ENCODE data around the gene LCE2B. TPM values are rescaled to one million over a fixed set of nuclear protein-coding genes. Genes with fewer than 3 reads are reported as not detected.
"Not testable (repeated sequence)": the region's sequence is repeated elsewhere in the genome, so short reads cannot be mapped to it uniquely, and the experiment has no call there.

The LCE2B gene, protein sequence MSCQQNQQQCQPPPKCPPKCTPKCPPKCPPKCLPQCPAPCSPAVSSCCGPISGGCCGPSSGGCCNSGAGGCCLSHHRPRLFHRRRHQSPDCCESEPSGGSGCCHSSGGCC
- total RNA-seq (ENCODE audit: unreplicated experiment), result not detected
- long read RNA-seq, result 0 reads

DNA sequence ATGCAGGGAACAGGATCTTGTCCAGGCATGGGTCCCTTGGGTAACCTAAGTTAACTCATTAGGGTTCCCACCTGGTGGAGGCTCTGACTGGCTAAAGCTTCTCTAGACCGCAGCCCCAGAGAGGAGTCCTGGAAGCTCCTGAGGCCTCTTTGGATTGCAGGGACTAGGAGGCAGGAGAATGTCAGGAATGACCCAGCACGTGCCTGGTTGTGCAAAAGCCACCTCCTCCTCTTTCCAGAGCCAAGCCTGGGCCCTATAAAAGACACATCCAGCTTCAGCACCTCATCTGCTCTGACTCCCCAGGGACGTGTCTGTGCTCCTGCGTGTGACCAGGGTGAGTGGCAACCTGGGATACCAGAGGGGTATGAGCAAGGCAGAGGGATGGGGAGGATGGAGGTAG is at the start of gene LCE2B:
LCE2B (plus strand) TSS at position 301 of the 400 bp plus-strand sequence. CDS start 721 bp downstream, outside the sequence.
- not testable (repeated sequence) for H3K4me1 Mint-ChIP-seq (ENCODE audit: unreplicated experiment); H3K36me3 Mint-ChIP-seq (ENCODE audit: low read depth, unreplicated experiment); H3K27ac Mint-ChIP-seq (ENCODE audit: unreplicated experiment); DNase-seq (ENCODE audit: low spot score); H3K27me3 Mint-ChIP-seq (ENCODE audit: unreplicated experiment); H3K9me3 Mint-ChIP-seq (ENCODE audit: unreplicated experiment); H3K4me3 Mint-ChIP-seq (ENCODE audit: unreplicated experiment)

GRCh38 chr1:152640351-152640750 is 45.6 kb upstream of the LCE2B start:
- no peak for TF ChIP-seq CTCF (IDR thresholded peaks at IDR 0.05; ENCODE audit: unreplicated experiment)
- H3K27me3 Mint-ChIP-seq (ENCODE audit: unreplicated experiment), result peaks cover 2% of the 10 kb centered on the region
- H3K4me1 Mint-ChIP-seq (ENCODE audit: unreplicated experiment), result peaks cover 3% of the 10 kb centered on the region
- H3K27ac Mint-ChIP-seq (ENCODE audit: unreplicated experiment), result no peak overlapping the region
- no peaks in the 10 kb centered on the region for H3K9me3 Mint-ChIP-seq (ENCODE audit: unreplicated experiment)
- no peak for DNase-seq (ENCODE audit: low spot score)
- H3K36me3 Mint-ChIP-seq (ENCODE audit: low read depth, unreplicated experiment), result no peaks in the 10 kb centered on the region
- H3K4me3 Mint-ChIP-seq (ENCODE audit: unreplicated experiment), result no peak overlapping the region

DNA sequence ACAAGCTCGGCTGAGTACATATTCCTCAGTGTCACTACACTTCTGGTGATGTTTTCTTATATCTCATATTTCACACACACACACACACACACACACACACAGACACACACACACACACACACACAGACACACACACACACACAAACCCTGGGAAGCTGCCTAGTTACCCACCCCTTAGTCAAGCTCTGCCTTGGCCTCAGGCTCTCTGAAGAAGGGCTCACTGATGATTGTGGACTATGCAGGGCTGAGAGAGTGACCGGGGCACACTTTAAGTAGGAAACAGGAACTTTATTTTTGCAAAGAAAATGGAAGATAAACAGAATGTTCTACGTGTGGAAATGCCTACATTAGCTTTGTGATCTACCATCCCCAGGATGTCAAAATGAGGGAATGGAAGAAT is 42.0 kb upstream of the LCE2B start:
- no peaks in the 10 kb centered on the region for H3K9me3 Mint-ChIP-seq (ENCODE audit: unreplicated experiment)
- H3K4me1 Mint-ChIP-seq (ENCODE audit: unreplicated experiment), result peaks cover 3% of the 10 kb centered on the region
- TF ChIP-seq CTCF (IDR thresholded peaks at IDR 0.05; ENCODE audit: unreplicated experiment), result no peak
- no peak for DNase-seq (ENCODE audit: low spot score)
- no peaks in the 10 kb centered on the region for H3K36me3 Mint-ChIP-seq (ENCODE audit: low read depth, unreplicated experiment)
- H3K27me3 Mint-ChIP-seq (ENCODE audit: unreplicated experiment), result peaks cover 2% of the 10 kb centered on the region
- H3K4me3 Mint-ChIP-seq (ENCODE audit: unreplicated experiment), result no peak overlapping the region
- no peak overlapping the region for H3K27ac Mint-ChIP-seq (ENCODE audit: unreplicated experiment)

DNA sequence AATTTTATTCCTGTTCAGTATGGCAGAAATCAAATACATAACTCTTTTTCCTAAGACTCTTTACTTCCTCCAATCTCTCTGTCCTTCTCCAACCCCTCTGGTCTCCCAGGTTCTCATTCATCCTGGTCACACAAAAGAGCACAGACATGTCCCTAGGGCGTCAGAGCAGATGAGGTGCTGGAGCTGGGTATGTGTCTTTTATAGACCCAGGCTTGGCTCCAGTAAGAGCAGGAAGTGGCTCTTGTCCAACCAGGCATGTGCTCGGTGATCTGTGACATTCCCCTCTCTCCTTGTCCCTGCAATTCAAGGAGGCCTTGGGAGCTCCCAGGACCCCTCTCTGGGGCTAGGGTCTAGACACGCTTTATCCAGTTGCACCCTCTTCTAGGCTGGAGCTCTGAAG is 40.8 kb upstream of the LCE2B start:
- DNase-seq (ENCODE audit: low spot score), result no peak
- no peak for TF ChIP-seq CTCF (IDR thresholded peaks at IDR 0.05; ENCODE audit: unreplicated experiment)
- Mint-ChIP-seq H3K9me3 (ENCODE audit: unreplicated experiment) (no peaks in the 10 kb centered on the region), H3K27me3 (ENCODE audit: unreplicated experiment) (peaks cover 2% of the 10 kb centered on the region), H3K36me3 (ENCODE audit: low read depth, unreplicated experiment) (no peaks in the 10 kb centered on the region), H3K27ac (ENCODE audit: unreplicated experiment) (no peak overlapping the region), H3K4me3 (ENCODE audit: unreplicated experiment) (no peak overlapping the region), H3K4me1 (ENCODE audit: unreplicated experiment) (peaks cover 3% of the 10 kb centered on the region)

GRCh38 chr1:152646656-152647055 is 39.3 kb upstream of the LCE2B start:
- Mint-ChIP-seq H3K27ac (ENCODE audit: unreplicated experiment) (no peak overlapping the region), H3K4me3 (ENCODE audit: unreplicated experiment) (no peak overlapping the region), H3K36me3 (ENCODE audit: low read depth, unreplicated experiment) (no peaks in the 10 kb centered on the region), H3K27me3 (ENCODE audit: unreplicated experiment) (peaks cover 2% of the 10 kb centered on the region), H3K9me3 (ENCODE audit: unreplicated experiment) (no peaks in the 10 kb centered on the region), H3K4me1 (ENCODE audit: unreplicated experiment) (peaks cover 3% of the 10 kb centered on the region)
- no peak for TF ChIP-seq CTCF (IDR thresholded peaks at IDR 0.05; ENCODE audit: unreplicated experiment)
- no peak for DNase-seq (ENCODE audit: low spot score)

All from endothelial cell (in vitro differentiated cells).